IMR-90 (cell line): ENCODE measurements around the gene PRKD2. TPM values are rescaled to one million over a fixed set of nuclear protein-coding genes. Genes with fewer than 3 reads are reported as not detected.

Experiments
- ATAC-seq: fragments of 200-7000 bp; cut with Tn5 transposase; 2 replicates; pipeline ENCODE4 v1.9.1; 2020; ENCODE audit warnings: low read depth, mild to moderate bottlenecking, moderate library complexity
- BruUV-seq: library from RNA; stranded (reverse); fragments of 400-500 nt; replicated peaks from 2 replicates; lab custom pipeline; 2021; lab: Mats Ljungman, UMichigan
- CTCF ChIA-PET: fragments of 300-600 bp; formaldehyde crosslinking; extraction: SDS; loops from one replicate; lab custom pipeline; 2021; ENCODE audit warnings: antibody characterized with exemption; lab: Yijun Ruan, JAX
- POLR2A ChIA-PET: fragments of 300-600 bp; sonication (Branson Sonifier 250); formaldehyde crosslinking; loops from one replicate; lab custom pipeline; 2022; ENCODE audit warnings: antibody characterized with exemption; ENCODE audit not compliant: unreplicated experiment; lab: Charles Lee
- DNase-seq: peaks from one replicate; pipeline ENCODE4 v3.0.0; 2013
- H2AFZ ChIP-seq: replicated peaks from 2 replicates; pipeline ENCODE3; 2013; ENCODE audit warnings: low read length, mild to moderate bottlenecking; ENCODE audit not compliant: poor library complexity
- H2AK5ac ChIP-seq: 2 replicates; pipeline ENCODE4 v1.6.1; 2013; ENCODE audit warnings: low read depth, low read length, inconsistent platforms
- H2AK9ac ChIP-seq: replicated peaks from 2 replicates; pipeline ENCODE3; 2013; ENCODE audit warnings: mild to moderate bottlenecking, low read depth, low read length, moderate library complexity; ENCODE audit not compliant: poor library complexity
- H2BK120ac ChIP-seq: 2 replicates; pipeline ENCODE4 v1.6.1; 2013; ENCODE audit warnings: low read depth, low read length, inconsistent platforms
- H2BK15ac ChIP-seq: 3 replicates; pipeline ENCODE4 v1.6.1; 2013; ENCODE audit warnings: low read depth, low read length, inconsistent platforms
- H2BK20ac ChIP-seq: 2 replicates; pipeline ENCODE4 v1.6.1; 2013; ENCODE audit warnings: low read depth, mild to moderate bottlenecking, inconsistent platforms, low read length, moderate library complexity
- H2BK5ac ChIP-seq: 2 replicates; pipeline ENCODE4 v1.6.1; 2013; ENCODE audit warnings: mild to moderate bottlenecking, low read depth, low read length, inconsistent platforms; ENCODE audit not compliant: poor library complexity, severe bottlenecking
- H3K14ac ChIP-seq: replicated peaks from 2 replicates; pipeline ENCODE4 v1.6.1; 2013; ENCODE audit warnings: low read depth, low read length, inconsistent platforms
- H3K18ac ChIP-seq: 2 replicates; pipeline ENCODE4 v1.6.1; 2013; ENCODE audit warnings: low read depth, low read length, control low read depth
- H3K23ac ChIP-seq: 2 replicates; pipeline ENCODE4 v1.6.1; 2013; ENCODE audit warnings: low read depth, low read length, inconsistent platforms
- H3K27ac ChIP-seq: 2 replicates; pipeline ENCODE4 v1.5.1; 2013; ENCODE audit warnings: mild to moderate bottlenecking, control low read depth, low read length; ENCODE audit not compliant: insufficient read depth
- H3K27me3 ChIP-seq: 2 replicates; pipeline ENCODE4 v1.6.1; 2013; ENCODE audit warnings: low read length; ENCODE audit not compliant: control insufficient read depth, insufficient read depth
- H3K36me3 ChIP-seq: 2 replicates; pipeline ENCODE4 v1.6.1; 2013; ENCODE audit warnings: low read length, mixed read lengths; ENCODE audit not compliant: control insufficient read depth, insufficient read depth
- H3K4ac ChIP-seq: 2 replicates; pipeline ENCODE4 v1.6.1; 2013; ENCODE audit warnings: low read depth, low read length, inconsistent platforms
- H3K4me1 ChIP-seq: 2 replicates; pipeline ENCODE4 v1.6.1; 2013; ENCODE audit warnings: low read length, mixed read lengths; ENCODE audit not compliant: control insufficient read depth, insufficient read depth
- H3K4me2 ChIP-seq: 2 replicates; pipeline ENCODE4 v1.6.1; 2013; ENCODE audit warnings: low read depth, mild to moderate bottlenecking, control low read depth, low read length, moderate library complexity
- H3K4me3 ChIP-seq: 2 replicates; pipeline ENCODE4 v1.5.1; 2013; ENCODE audit warnings: low read depth, mild to moderate bottlenecking, control low read depth, low read length, moderate library complexity; ENCODE audit not compliant: insufficient read depth
- H3K56ac ChIP-seq: 2 replicates; pipeline ENCODE4 v1.6.1; 2013; ENCODE audit warnings: low read length, inconsistent platforms; ENCODE audit not compliant: insufficient read depth; ENCODE audit errors: extremely low read depth
- H3K79me1 ChIP-seq, 2 experiments: 2 replicates each; pipeline ENCODE4 v1.6.1; 2013; ENCODE audit warnings: low read length in 2 of 2, inconsistent platforms in 1 of 2, low read depth in 1 of 2
- H3K9ac ChIP-seq: 2 replicates; pipeline ENCODE4 v1.6.1; 2013; ENCODE audit warnings: low read depth, low read length, control low read depth
- H3K9me1 ChIP-seq: 2 replicates; pipeline ENCODE4 v1.6.1; 2013; ENCODE audit warnings: low read length, inconsistent platforms; ENCODE audit not compliant: insufficient read depth
- H3K9me3 ChIP-seq: 2 replicates; pipeline ENCODE4 v1.6.1; 2013; ENCODE audit warnings: low read length; ENCODE audit not compliant: control insufficient read depth, insufficient read depth
- H4K20me1 ChIP-seq: 2 replicates; pipeline ENCODE4 v1.6.1; 2013; ENCODE audit warnings: low read length, inconsistent platforms; ENCODE audit not compliant: insufficient read depth
- H4K5ac ChIP-seq: 2 replicates; pipeline ENCODE4 v1.6.1; 2013; ENCODE audit warnings: mild to moderate bottlenecking, low read depth, low read length, control low read depth
- H4K8ac ChIP-seq, 2 experiments: 2 replicates each; pipeline ENCODE4 v1.6.1; 2013; ENCODE audit warnings: low read depth in 2 of 2, low read length in 2 of 2, control low read depth in 1 of 2, inconsistent platforms in 1 of 2
- H4K91ac ChIP-seq: 2 replicates; pipeline ENCODE4 v1.6.1; 2013; ENCODE audit warnings: low read depth, low read length, inconsistent platforms; ENCODE audit not compliant: insufficient read depth
- CEBPB ChIP-seq: IDR thresholded peaks from 2 replicates; pipeline ENCODE4 v1.6.1; 2012; ENCODE audit warnings: low read depth, low read length, improper control_type of control experiment
- CHD1 ChIP-seq: IDR thresholded peaks from 2 replicates; pipeline ENCODE4 v1.6.1; 2012; ENCODE audit warnings: low read depth, low read length, improper control_type of control experiment
- MAFK ChIP-seq: IDR thresholded peaks from 2 replicates; pipeline ENCODE4 v1.6.1; 2012; ENCODE audit warnings: low read depth, low read length, improper control_type of control experiment
- RAD21 ChIP-seq: IDR thresholded peaks from 2 replicates; pipeline ENCODE4 v1.6.1; 2012; ENCODE audit warnings: low read length, improper control_type of control experiment
- SMC3 ChIP-seq: fragments of 150-350 bp; IDR thresholded peaks from 2 replicates; pipeline ENCODE4 v1.6.1; 2016; ENCODE audit warnings: low read depth, mild to moderate bottlenecking, antibody characterized with exemption, low read length, moderate library complexity
- whole genome bisulfite sequencing, 2 experiments: methylation state at CpG; one replicate each; pipeline versions ENCODE4 v1.1.5 to v1.1.7; 2013; ENCODE audit warnings: missing lambda C conversion rate in 2 of 2; ENCODE audit not compliant: insufficient read length in 1 of 2; ENCODE audit errors: extremely low coverage in 2 of 2; 5-methylcytosine and 5-hydroxymethylcytosine counted together
- dilution Hi-C: fragments of 300-500 bp; cut with HindIII; formaldehyde crosslinking; loops from one replicate; pipeline ENCODE4 v1.14.3; 2018; ENCODE audit warnings: low sequenced_read_pairs; ENCODE audit not compliant: unreplicated experiment
- in situ Hi-C: fragments of 300-500 bp; cut with MboI; formaldehyde crosslinking; loops from 3 replicates; pipeline ENCODE4 v1.14.3; 2019; ENCODE audit warnings: low sequenced_read_pairs, inconsistent platforms, mixed read lengths
- intact Hi-C: fragments of 100-400 bp; cut with micrococcal nuclease; formaldehyde crosslinking; loops from 2 replicates; pipeline ENCODE4 v1.10.0; 2022
- polyA plus RNA-seq, 3 experiments: library from polyadenylated mRNA; depleted of rRNA; stranded (reverse); fragments of >200 nt; gene quantifications; 2 replicates each; pipeline ENCODE4 v1.2.3, GENCODE V29; 2012; ENCODE audit warnings: low replicate concordance in 1 of 3
- total RNA-seq: library from RNA; depleted of rRNA; stranded (reverse); fragments of >200 nt; gene quantifications from 2 replicates; pipeline ENCODE4 v1.2.3, GENCODE V29; 2012

PRKD2 gene
- total and polyA plus RNA-seq, 2 of the 4 experiments (the other 2 are of a cell fraction): 9.9 to 19.6 TPM

DNA sequence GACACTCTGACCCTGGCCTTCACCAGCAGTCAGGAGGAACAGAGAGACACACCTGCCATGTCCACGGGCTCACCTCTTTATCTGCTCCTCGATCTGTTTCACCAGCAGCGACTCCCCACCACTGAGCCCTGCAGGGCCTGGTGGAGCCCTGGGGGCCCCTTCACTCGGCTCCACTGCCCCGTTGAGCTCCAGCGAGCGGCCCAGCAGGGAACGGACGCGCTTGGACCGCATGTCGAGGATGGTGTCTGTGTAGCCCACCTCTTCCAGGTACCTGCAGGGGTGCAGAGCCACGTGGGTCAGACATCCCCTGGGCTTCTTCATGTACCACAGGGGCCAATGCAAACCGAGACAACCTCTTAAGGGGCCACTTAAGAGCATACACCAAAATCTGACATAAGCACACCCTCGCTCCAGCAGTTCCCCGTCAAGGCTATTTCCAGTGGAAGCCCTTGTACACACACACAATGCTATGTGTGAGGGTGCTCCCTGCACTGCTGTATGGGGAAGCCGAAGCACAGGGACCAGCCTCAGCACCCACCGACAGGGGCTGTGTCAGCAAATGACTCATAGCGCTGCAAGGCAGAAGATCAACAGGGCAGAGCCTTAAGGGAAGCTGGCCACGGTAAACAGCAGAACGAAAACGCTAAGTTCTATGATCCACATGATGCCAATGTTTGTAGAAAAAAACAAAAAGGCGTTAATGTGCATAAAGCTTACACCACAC, 16.2 kb upstream of the PRKD2 start:
- ChIA-PET CTCF (no interaction called here), POLR2A (interaction anchor here (0.6 kb wide), 1 partner anchor 45 kb away, joined by 3 read pairs; no protein-coding TSS in a partner anchor)
- ATAC-seq: no peak
- H3K36me3 ChIP-seq: peaks cover 65% of the 10 kb centered on the region
- H4K5ac ChIP-seq: no peak overlapping the region
- no peak overlapping the region for H2AFZ ChIP-seq
- no peak overlapping the region for H3K9ac ChIP-seq
- no peak overlapping the region for H4K91ac ChIP-seq
- no peak overlapping the region for H4K8ac ChIP-seq
- BruUV-seq: no TSS peak
- no peak overlapping the region for H3K18ac ChIP-seq
- H3K9me3 ChIP-seq: no peaks in the 10 kb centered on the region
- H3K14ac ChIP-seq: no peak overlapping the region
- no peak overlapping the region for H2AK5ac ChIP-seq
- no peak overlapping the region for H2AK9ac ChIP-seq
- H3K79me1 ChIP-seq: peaks cover 47 to 86% of the 10 kb centered on the region in 2 experiments
- no peak overlapping the region for H3K23ac ChIP-seq
- in situ Hi-C loops: no loop called here
- no peak overlapping the region for H3K4ac ChIP-seq
- H2BK15ac ChIP-seq: no peak overlapping the region
- H3K4me3 ChIP-seq: no peak overlapping the region
- H2BK120ac ChIP-seq: no peak overlapping the region
- H3K4me2 ChIP-seq: no peak overlapping the region
- H3K27ac ChIP-seq: no peak overlapping the region
- no peaks in the 10 kb centered on the region for H3K27me3 ChIP-seq
- TF ChIP-seq CHD1: no peak
- TF ChIP-seq RAD21: no peak
- TF ChIP-seq CEBPB: no peak
- TF ChIP-seq MAFK: 0 out of 2 replicates have a peak, but pooled peaks have one; percentile 12
- TF ChIP-seq SMC3: no peak
- H2BK20ac ChIP-seq: no peak overlapping the region
- intact Hi-C loops: no loop called here
- H2BK5ac ChIP-seq: no peak overlapping the region
- H3K56ac ChIP-seq: no peak overlapping the region
- peak; percentile 44 for DNase-seq
- H3K4me1 ChIP-seq: peaks cover 25% of the 10 kb centered on the region
- peaks cover 26% of the 10 kb centered on the region for H3K9me1 ChIP-seq
- dilution Hi-C loops: no loop called here
- WGBS, 2 experiments: 91% methylated on average over 14 of the region's 23 CpGs; no CpG with 5 or more reads in 1 of the 2 experiments
- peaks cover 85% of the 10 kb centered on the region for H4K20me1 ChIP-seq
